OCI-LY7 (cell line): ENCODE measurements around the gene AQP12B.

Experiments
- CTCF ChIP-seq: fragments of 200-600 bp; sonication (generic); conservative IDR thresholded peaks from 2 replicates; pipeline ENCODE4 v1.5.1; 2014; ENCODE audit warnings: mild to moderate bottlenecking, antibody characterized with exemption, low read length, moderate library complexity, mixed read lengths
- EZH2phosphoT487 ChIP-seq: fragments of 200-600 bp; sonication (generic); IDR thresholded peaks from 2 replicates; pipeline ENCODE4 v1.6.1; 2018; ENCODE audit warnings: low read depth, borderline replicate concordance, mild to moderate bottlenecking, mixed run types, antibody characterized with exemption, low read length, moderate library complexity, mixed read lengths

DNA sequence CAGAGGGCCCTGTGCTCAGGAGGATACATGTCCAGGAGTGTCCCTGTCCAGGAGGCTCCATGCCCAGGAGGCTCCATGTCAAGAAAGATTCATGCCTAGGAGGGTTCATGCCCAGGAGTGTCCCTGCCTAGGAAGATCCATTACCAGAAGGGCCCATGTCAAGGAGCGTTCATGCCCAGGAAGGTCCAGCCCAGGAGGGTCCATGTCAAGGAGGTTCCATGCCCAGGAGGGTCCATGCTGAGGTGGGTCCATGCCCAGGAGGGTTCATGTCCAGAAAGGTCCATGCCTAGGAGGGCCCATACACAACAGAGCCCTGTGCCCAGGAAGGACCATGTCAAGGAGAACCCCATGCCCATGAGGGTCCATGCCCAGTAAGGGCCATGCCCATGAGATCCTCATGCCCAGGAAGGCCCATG is 50.4 kb downstream of the AQP12B start:
- TF ChIP-seq CTCF (no peak), EZH2phosphoT487 (no peak)
